Embryonic facial prominence (tissue), 1 donor: ENCODE results near the gene C20orf141.
"Not testable (repeated sequence)": the region's sequence is repeated elsewhere in the genome, so short reads cannot be mapped to it uniquely, and the experiment has no call there.

Experiments
- DNase-seq: peaks from one replicate; pipeline ENCODE4 v3.0.0-alpha.2; 2016; ENCODE audit errors: extremely low spot score

C20orf141 gene

GRCh38 chr20:2814587-2815051 lies at the start of gene C20orf141:
C20orf141 (plus strand) TSS chr20:2814987; CDS start chr20:2815185, 198 bp downstream.
- DNase-seq: no peak

GRCh38 chr20:2767768-2768631 lies 46.8 kb upstream of the C20orf141 start:
- DNase-seq: no peak

GRCh38 chr20:2768632-2769015 lies 46.2 kb upstream of the C20orf141 start:
- no peak for DNase-seq

GRCh38 chr20:2770091-2770490 lies 44.7 kb upstream of the C20orf141 start:
- not testable (repeated sequence) for DNase-seq

GRCh38 chr20:2771631-2772080 lies 43.1 kb upstream of the C20orf141 start:
- no peak for DNase-seq

GRCh38 chr20:2773812-2774211 lies 41.0 kb upstream of the C20orf141 start:
- no peak for DNase-seq

- DNase-seq: no peak
These were observed 39.6 kb upstream of the C20orf141 start for GRCh38 chr20:2775139-2775538.

GRCh38 chr20:2778602-2779321 lies 36.0 kb upstream of the C20orf141 start:
- no peak for DNase-seq

- no peak for DNase-seq
These were observed 33.8 kb upstream of the C20orf141 start for GRCh38 chr20:2780948-2781347.

GRCh38 chr20:2783908-2784566 lies 30.8 kb upstream of the C20orf141 start:
- DNase-seq: no peak

GRCh38 chr20:2793471-2793870 lies 21.3 kb upstream of the C20orf141 start:
- DNase-seq: no peak

GRCh38 chr20:2794202-2794748 lies 20.5 kb upstream of the C20orf141 start:
- DNase-seq: no peak

GRCh38 chr20:2794866-2795447 lies 19.8 kb upstream of the C20orf141 start:
- DNase-seq: no peak

GRCh38 chr20:2795451-2795850 lies 19.3 kb upstream of the C20orf141 start:
- DNase-seq: no peak

GRCh38 chr20:2796011-2796660 lies 18.7 kb upstream of the C20orf141 start:
- no peak for DNase-seq

GRCh38 chr20:2797136-2797983 lies 17.4 kb upstream of the C20orf141 start:
- DNase-seq: no peak

GRCh38 chr20:2798095-2798805 lies 16.5 kb upstream of the C20orf141 start:
- no peak for DNase-seq

- no peak for DNase-seq
These were observed 16.0 kb upstream of the C20orf141 start for GRCh38 chr20:2798814-2799213.

- DNase-seq: no peak
These were observed 15.5 kb upstream of the C20orf141 start for GRCh38 chr20:2799271-2799670.
